Activated CD4-positive, alpha-beta T cell treated with anti-CD3 and anti-CD28 coated beads, Interleukin-2, amount 50 U/mL, for 1 hour (primary cell): Measurements from ENCODE around the gene ZNF100.
"Not testable (repeated sequence)": the region's sequence is repeated elsewhere in the genome, so short reads cannot be mapped to it uniquely, and the experiment has no call there.

Experiments used
- DNase-seq: peaks from one replicate; pipeline ENCODE4 v3.0.0-alpha.2; 2020

The ZNF100 gene

GRCh38 chr19:21699197-21699596 lies 68.2 kb downstream of the ZNF100 start:
- DNase-seq, result no peak

GRCh38 chr19:21698215-21698614 lies 69.2 kb downstream of the ZNF100 start:
- no peak for DNase-seq

- DNase-seq, result no peak
Measured at GRCh38 chr19:21697698-21698097, 69.7 kb downstream of the ZNF100 start.

- DNase-seq, result no peak
Measured at GRCh38 chr19:21694171-21694906, 73.0 kb downstream of the ZNF100 start.

GRCh38 chr19:21693399-21693798 lies 74.0 kb downstream of the ZNF100 start:
- DNase-seq, result no peak

- no peak for DNase-seq
Measured at GRCh38 chr19:21691661-21692060, 75.7 kb downstream of the ZNF100 start.

- no peak for DNase-seq
Measured at GRCh38 chr19:21688464-21688863, 78.9 kb downstream of the ZNF100 start.

- no peak for DNase-seq
Measured at GRCh38 chr19:21680671-21681070, 86.7 kb downstream of the ZNF100 start.

GRCh38 chr19:21680026-21680425 lies 87.4 kb downstream of the ZNF100 start:
- DNase-seq, result no peak

- DNase-seq, result no peak
Measured at GRCh38 chr19:21677696-21678418, 89.5 kb downstream of the ZNF100 start.

GRCh38 chr19:21674454-21674853 lies 92.9 kb downstream of the ZNF100 start:
- DNase-seq, result no peak

- not testable (repeated sequence) for DNase-seq
Measured at GRCh38 chr19:21673479-21673878, 93.9 kb downstream of the ZNF100 start.
